ENCODE measurements around the gene MRPL20. TPM values are rescaled to one million over a fixed set of nuclear protein-coding genes. Genes with fewer than 3 reads are reported as not detected.
"Not testable (repeated sequence)": the region's sequence is repeated elsewhere in the genome, so short reads cannot be mapped to it uniquely, and the experiment has no call there.

The MRPL20 gene
- total RNA-seq, 1 donor from 2014 or later, result 154 TPM

GRCh38 chr1:1373815-1374588, 33.1 kb downstream of the MRPL20 start:
- Mint-ChIP-seq H3K27me3 (ENCODE audit: low read depth) (no peaks in the 10 kb centered on the region), H3K4me1 (ENCODE audit: low read depth) (peaks cover 16% of the 10 kb centered on the region), H3K4me3 (ENCODE audit: low read depth) (peak overlapping the region; percentile 87), H3K9me3 (no peaks in the 10 kb centered on the region), H3K36me3 (ENCODE audit: low read depth) (peaks cover 15% of the 10 kb centered on the region), H3K27ac (no peak overlapping the region)
- no peak for DNase-seq (ENCODE audit: low spot score)
- intact Hi-C loops (cut with micrococcal nuclease), result loop anchor here (2.0 to 10.0 kb wide), 2 partner anchors 25 to 69 kb away; partner anchors contain the start of genes ACAP3, DVL1 and PUSL1

GRCh38 chr1:1373051-1373814, 33.9 kb downstream of the MRPL20 start:
- intact Hi-C loops (cut with micrococcal nuclease), result loop anchor here (10.0 kb wide), 1 partner anchor 68 kb away; the partner anchor contains the start of genes ACAP3 and PUSL1
- H3K4me1 Mint-ChIP-seq (ENCODE audit: low read depth), result peaks cover 16% of the 10 kb centered on the region
- no peaks in the 10 kb centered on the region for H3K27me3 Mint-ChIP-seq (ENCODE audit: low read depth)
- no peaks in the 10 kb centered on the region for H3K9me3 Mint-ChIP-seq
- H3K36me3 Mint-ChIP-seq (ENCODE audit: low read depth), result peaks cover 15% of the 10 kb centered on the region
- H3K4me3 Mint-ChIP-seq (ENCODE audit: low read depth), result peak overlapping the region; percentile 87
- H3K27ac Mint-ChIP-seq, result no peak overlapping the region
- no peak for DNase-seq (ENCODE audit: low spot score)

GRCh38 chr1:1371746-1372711, 35.1 kb downstream of the MRPL20 start:
- Mint-ChIP-seq H3K9me3 (no peaks in the 10 kb centered on the region), H3K4me1 (ENCODE audit: low read depth) (peaks cover 16% of the 10 kb centered on the region), H3K4me3 (ENCODE audit: low read depth) (peak overlapping the region; percentile 67), H3K36me3 (ENCODE audit: low read depth) (peaks cover 15% of the 10 kb centered on the region), H3K27me3 (ENCODE audit: low read depth) (no peaks in the 10 kb centered on the region), H3K27ac (peak overlapping the region; percentile 58)
- intact Hi-C loops (cut with micrococcal nuclease), result loop anchor here (10.0 kb wide), 1 partner anchor 67 kb away; the partner anchor contains the start of genes ACAP3 and PUSL1
- DNase-seq (ENCODE audit: low spot score), result peak; percentile 74

GRCh38 chr1:1371364-1371745, 35.7 kb downstream of the MRPL20 start:
- Mint-ChIP-seq H3K4me1 (ENCODE audit: low read depth) (peaks cover 10% of the 10 kb centered on the region), H3K36me3 (ENCODE audit: low read depth) (peaks cover 15% of the 10 kb centered on the region), H3K4me3 (ENCODE audit: low read depth) (peak overlapping the region; percentile 1), H3K27ac (no peak overlapping the region), H3K27me3 (ENCODE audit: low read depth) (no peaks in the 10 kb centered on the region), H3K9me3 (no peaks in the 10 kb centered on the region)
- peak; percentile 78 for DNase-seq (ENCODE audit: low spot score)
- intact Hi-C loops (cut with micrococcal nuclease), result loop anchor here (10.0 kb wide), 1 partner anchor 67 kb away; the partner anchor contains the start of genes ACAP3 and PUSL1

GRCh38 chr1:1370771-1371300, 36.3 kb downstream of the MRPL20 start:
- peaks cover 15% of the 10 kb centered on the region for H3K36me3 Mint-ChIP-seq (ENCODE audit: low read depth)
- intact Hi-C loops (cut with micrococcal nuclease), result loop anchor here (10.0 kb wide), 1 partner anchor 66 kb away; the partner anchor contains the start of genes ACAP3 and PUSL1
- H3K4me1 Mint-ChIP-seq (ENCODE audit: low read depth), result peaks cover 9% of the 10 kb centered on the region
- DNase-seq (ENCODE audit: low spot score), result no peak
- no peak overlapping the region for H3K27ac Mint-ChIP-seq
- H3K4me3 Mint-ChIP-seq (ENCODE audit: low read depth), result no peak overlapping the region
- no peaks in the 10 kb centered on the region for H3K9me3 Mint-ChIP-seq
- no peaks in the 10 kb centered on the region for H3K27me3 Mint-ChIP-seq (ENCODE audit: low read depth)

- intact Hi-C loops (cut with micrococcal nuclease), result loop anchor here (10.0 kb wide), 1 partner anchor 65 kb away; the partner anchor contains the start of genes ACAP3 and PUSL1
- not testable (repeated sequence) for H3K4me3 Mint-ChIP-seq (ENCODE audit: low read depth); H3K27me3 Mint-ChIP-seq (ENCODE audit: low read depth); H3K4me1 Mint-ChIP-seq (ENCODE audit: low read depth); H3K27ac Mint-ChIP-seq; H3K9me3 Mint-ChIP-seq; DNase-seq (ENCODE audit: low spot score)
- peaks cover 13% of the 10 kb centered on the region for H3K36me3 Mint-ChIP-seq (ENCODE audit: low read depth)
These were observed 37.0 kb downstream of the MRPL20 start for GRCh38 chr1:1370094-1370493.

- Mint-ChIP-seq H3K4me1 (ENCODE audit: low read depth) (peaks cover 2% of the 10 kb centered on the region), H3K36me3 (ENCODE audit: low read depth) (peaks cover 3% of the 10 kb centered on the region), H3K27ac (no peak overlapping the region), H3K9me3 (no peaks in the 10 kb centered on the region), H3K27me3 (ENCODE audit: low read depth) (no peaks in the 10 kb centered on the region), H3K4me3 (ENCODE audit: low read depth) (no peak overlapping the region)
- intact Hi-C loops (cut with micrococcal nuclease), result no loop called here
- no peak for DNase-seq (ENCODE audit: low spot score)
These were observed 39.8 kb downstream of the MRPL20 start for GRCh38 chr1:1367315-1367714.

- intact Hi-C loops (cut with micrococcal nuclease), result no loop called here
- Mint-ChIP-seq H3K27ac (no peak overlapping the region), H3K27me3 (ENCODE audit: low read depth) (peaks cover 4% of the 10 kb centered on the region), H3K4me1 (ENCODE audit: low read depth) (no peaks in the 10 kb centered on the region), H3K9me3 (no peaks in the 10 kb centered on the region), H3K36me3 (ENCODE audit: low read depth) (no peaks in the 10 kb centered on the region), H3K4me3 (ENCODE audit: low read depth) (no peak overlapping the region)
- DNase-seq (ENCODE audit: low spot score), result no peak
These were observed 40.4 kb downstream of the MRPL20 start for GRCh38 chr1:1366699-1367066.

- no peaks in the 10 kb centered on the region for H3K4me1 Mint-ChIP-seq (ENCODE audit: low read depth)
These were observed 41.0 kb downstream of the MRPL20 start for GRCh38 chr1:1365875-1366698.

GRCh38 chr1:1364266-1364665, 42.8 kb downstream of the MRPL20 start:
- Mint-ChIP-seq H3K36me3 (ENCODE audit: low read depth) (no peaks in the 10 kb centered on the region), H3K27me3 (ENCODE audit: low read depth) (peaks cover 11% of the 10 kb centered on the region), H3K27ac (no peak overlapping the region), H3K4me1 (ENCODE audit: low read depth) (peaks cover 2% of the 10 kb centered on the region), H3K4me3 (ENCODE audit: low read depth) (no peak overlapping the region), H3K9me3 (no peaks in the 10 kb centered on the region)
- DNase-seq (ENCODE audit: low spot score), result no peak
- intact Hi-C loops (cut with micrococcal nuclease), result no loop called here

More at GRCh38 chr1:1365875-1366698, 41.0 kb downstream of the MRPL20 start:
- H3K4me3 Mint-ChIP-seq (ENCODE audit: low read depth), result no peak overlapping the region
- H3K9me3 Mint-ChIP-seq, result no peaks in the 10 kb centered on the region
- no peak for DNase-seq (ENCODE audit: low spot score)
- H3K36me3 Mint-ChIP-seq (ENCODE audit: low read depth), result no peaks in the 10 kb centered on the region
- intact Hi-C loops (cut with micrococcal nuclease), result no loop called here
- H3K27me3 Mint-ChIP-seq (ENCODE audit: low read depth), result peaks cover 4% of the 10 kb centered on the region
- H3K27ac Mint-ChIP-seq, result no peak overlapping the region

- Mint-ChIP-seq H3K4me3 (ENCODE audit: low read depth) (no peak overlapping the region), H3K27ac (no peak overlapping the region), H3K36me3 (ENCODE audit: low read depth) (no peaks in the 10 kb centered on the region), H3K9me3 (no peaks in the 10 kb centered on the region), H3K4me1 (ENCODE audit: low read depth) (peaks cover 6% of the 10 kb centered on the region), H3K27me3 (ENCODE audit: low read depth) (peaks cover 18% of the 10 kb centered on the region)
- intact Hi-C loops (cut with micrococcal nuclease), result no loop called here
- no peak for DNase-seq (ENCODE audit: low spot score)
These were observed 45.1 kb downstream of the MRPL20 start for GRCh38 chr1:1361982-1362423.

Data from activated T-helper 2 cell treated with anti-CD3 and anti-CD28 coated beads, Interferon-gamma antibody, Interleukin-2, Interleukin-4, amounts not matched to agents 10 μg/mL and 5 μg/mL and 100 μg/mL, durations not matched to agents 14 hours and 24 hours and 36 hours (primary cell).